ENCODE data around the gene TOPAZ1. TPM values are rescaled to one million over a fixed set of nuclear protein-coding genes. Genes with fewer than 3 reads are reported as not detected.

TOPAZ1 gene
- total RNA-seq, 3 donors from 2014 or later: not detected

DNA sequence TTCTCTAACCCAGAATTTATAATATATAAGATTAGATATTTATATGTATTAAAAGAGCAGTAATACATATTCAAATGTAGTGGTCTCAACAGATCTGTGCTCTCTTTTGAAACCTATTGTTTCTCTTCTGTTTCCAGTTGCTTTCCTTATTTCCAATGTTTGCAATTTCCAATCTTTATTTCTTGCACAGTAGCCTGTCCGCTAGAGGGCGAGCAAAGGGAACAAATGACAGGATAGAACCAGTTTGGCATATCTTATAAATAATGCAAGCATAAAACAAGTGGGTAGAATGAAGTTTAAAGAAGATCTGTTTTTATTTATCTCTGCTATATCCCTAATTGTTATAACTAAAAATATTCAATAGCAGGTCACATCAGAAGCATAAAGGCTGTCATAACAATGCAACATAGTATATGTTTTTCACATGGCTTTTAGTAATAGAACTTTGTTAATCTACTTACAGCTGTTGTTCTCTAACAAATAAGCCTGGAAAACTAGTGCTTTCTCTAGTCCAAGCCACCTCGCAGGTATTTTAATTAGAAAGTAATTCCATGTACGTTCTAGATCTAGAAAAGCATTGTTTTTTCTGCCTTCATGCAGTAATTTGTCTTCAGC is 81.8 kb downstream of the TOPAZ1 start:
- Histone ChIP-seq H3K4me3 (no peak overlapping the region), H3K4me1 (no peaks in the 10 kb centered on the region), H3K27ac (no peak overlapping the region), H3K27me3 (no peaks in the 10 kb centered on the region), H3K9me3 (no peaks in the 10 kb centered on the region), H3K36me3 (no peaks in the 10 kb centered on the region)
- intact Hi-C loops (cut with DNase I; ENCODE audit: low total_unique reads): no loop called here
- TF ChIP-seq POLR2A (IDR thresholded peaks at IDR 0.05) (no peak), CTCF (IDR thresholded peaks at IDR 0.05) (peak; percentile 18 to 65 (median 61))
- peak in 1 of 2 donors; percentile 34 for DNase-seq (ENCODE audit: low spot score in 2 of 2)

DNA sequence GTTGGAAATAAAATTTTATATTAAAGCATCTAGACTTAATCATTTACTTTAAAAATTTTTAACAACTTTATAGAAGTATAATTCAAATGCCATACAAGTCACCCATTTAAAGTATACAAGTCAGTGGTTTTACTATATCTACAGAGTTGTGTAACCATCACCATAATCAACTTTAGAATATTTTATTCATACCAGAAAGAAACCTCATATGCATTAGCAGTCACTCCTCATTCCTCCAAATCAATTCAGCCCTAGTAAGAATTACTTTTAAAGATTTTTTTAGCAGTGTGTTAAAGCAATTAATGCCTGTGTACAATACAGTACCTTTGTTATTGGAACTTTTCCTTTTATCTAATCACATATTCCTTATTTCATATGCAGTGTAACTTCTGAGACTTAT is 82.9 kb downstream of the TOPAZ1 start:
- H3K27ac ChIP-seq: no peak overlapping the region

DNA sequence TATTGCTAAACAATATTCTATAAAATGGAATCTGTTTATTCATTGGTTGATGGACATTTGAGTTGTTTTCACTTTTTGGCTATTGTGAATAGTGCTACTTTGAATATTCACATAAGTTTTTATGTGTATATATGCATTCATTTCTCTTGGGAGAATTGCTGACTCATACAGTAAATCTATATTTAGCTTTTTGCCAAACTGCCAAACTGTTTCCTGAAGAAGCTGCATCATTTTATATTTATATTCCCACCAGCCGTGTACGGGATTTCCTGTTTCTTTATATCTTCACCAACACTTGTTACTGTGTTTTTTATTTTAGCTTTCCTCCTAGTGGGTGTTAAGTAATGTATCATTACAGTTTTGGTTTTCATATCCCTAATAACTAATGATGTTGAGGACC is 84.3 kb downstream of the TOPAZ1 start:
- Histone ChIP-seq H3K9me3 (no peaks in the 10 kb centered on the region), H3K27ac (no peak overlapping the region), H3K36me3 (no peaks in the 10 kb centered on the region), H3K4me3 (no peak overlapping the region), H3K4me1 (no peaks in the 10 kb centered on the region), H3K27me3 (no peaks in the 10 kb centered on the region)
- intact Hi-C loops (cut with DNase I; ENCODE audit: low total_unique reads): no loop called here
- DNase-seq (ENCODE audit: low spot score in 2 of 2): no peak
- TF ChIP-seq POLR2A (IDR thresholded peaks at IDR 0.05): no peak
- TF ChIP-seq POLR2AphosphoS5 (IDR thresholded peaks at IDR 0.05): no peak
- TF ChIP-seq CTCF (IDR thresholded peaks at IDR 0.05): no peak

More for the DNA sequence above, 82.9 kb downstream of the TOPAZ1 start:
- H3K4me1 ChIP-seq: no peaks in the 10 kb centered on the region
- intact Hi-C loops (cut with DNase I; ENCODE audit: low total_unique reads): no loop called here
- H3K4me3 ChIP-seq: no peak overlapping the region
- H3K36me3 ChIP-seq: no peaks in the 10 kb centered on the region
- no peaks in the 10 kb centered on the region for H3K27me3 ChIP-seq
- DNase-seq (ENCODE audit: low spot score in 2 of 2): no peak
- TF ChIP-seq POLR2AphosphoS5 (IDR thresholded peaks at IDR 0.05) (no peak), CTCF (IDR thresholded peaks at IDR 0.05) (no peak), POLR2A (IDR thresholded peaks at IDR 0.05) (no peak)
- H3K9me3 ChIP-seq: no peaks in the 10 kb centered on the region

GRCh38 chr3:44326515-44326914 is 84.8 kb downstream of the TOPAZ1 start:
- no peaks in the 10 kb centered on the region for H3K4me1 ChIP-seq
- no peak overlapping the region for H3K4me3 ChIP-seq
- no peaks in the 10 kb centered on the region for H3K27me3 ChIP-seq
- no peaks in the 10 kb centered on the region for H3K36me3 ChIP-seq
- TF ChIP-seq POLR2AphosphoS5 (IDR thresholded peaks at IDR 0.05) (no peak), CTCF (IDR thresholded peaks at IDR 0.05) (no peak), POLR2A (IDR thresholded peaks at IDR 0.05) (no peak)
- DNase-seq (ENCODE audit: low spot score in 2 of 2): no peak
- H3K27ac ChIP-seq: no peak overlapping the region
- intact Hi-C loops (cut with DNase I; ENCODE audit: low total_unique reads): no loop called here
- no peaks in the 10 kb centered on the region for H3K9me3 ChIP-seq

- Histone ChIP-seq H3K36me3 (no peaks in the 10 kb centered on the region), H3K9me3 (no peaks in the 10 kb centered on the region), H3K4me3 (no peak overlapping the region), H3K27me3 (no peaks in the 10 kb centered on the region), H3K27ac (no peak overlapping the region), H3K4me1 (no peaks in the 10 kb centered on the region)
- DNase-seq (ENCODE audit: low spot score in 2 of 2): no peak
- intact Hi-C loops (cut with DNase I; ENCODE audit: low total_unique reads): no loop called here
- no peak for TF ChIP-seq POLR2AphosphoS5 (IDR thresholded peaks at IDR 0.05)
- TF ChIP-seq CTCF (IDR thresholded peaks at IDR 0.05): no peak
- TF ChIP-seq POLR2A (IDR thresholded peaks at IDR 0.05): no peak
Observed at GRCh38 chr3:44329946-44330345, 88.3 kb downstream of the TOPAZ1 start.
